GM19193 (cell line): Measurements from ENCODE around the gene HAVCR1.

ENCODE experiments used
- POLR2A ChIP-seq: IDR thresholded peaks from 4 replicates; pipeline ENCODE4 v1.6.1; 2011; ENCODE audit not compliant: insufficient read depth, insufficient read length; ENCODE audit errors: extremely low read depth

HAVCR1 gene

DNA sequence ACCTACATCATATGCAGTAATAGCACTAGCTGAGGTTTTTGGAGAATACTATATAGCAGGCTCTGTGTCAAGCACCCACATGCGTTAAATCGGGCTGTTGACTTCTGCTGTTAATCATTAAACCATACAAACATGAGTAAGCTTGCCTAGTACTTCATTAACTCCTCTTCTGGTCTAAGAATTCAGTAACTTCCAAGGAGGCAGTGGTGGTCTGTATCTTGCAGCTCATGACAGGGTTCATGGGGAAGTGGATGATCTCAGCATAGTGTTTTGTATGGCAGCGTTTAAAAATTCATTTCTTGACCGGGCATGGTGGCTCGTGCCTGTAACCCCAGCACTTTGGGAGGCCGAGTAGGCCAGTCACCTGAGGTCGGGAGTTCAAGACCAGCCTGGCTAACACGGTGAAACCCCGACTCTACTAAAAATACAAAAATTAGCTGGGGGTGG is at the start of gene HAVCR1:
Gene HAVCR1 (minus strand): TSS at position 24 of the 447 bp plus-strand sequence. CDS start 1,173 bp downstream, outside the sequence.
- TF ChIP-seq POLR2A: no peak

DNA sequence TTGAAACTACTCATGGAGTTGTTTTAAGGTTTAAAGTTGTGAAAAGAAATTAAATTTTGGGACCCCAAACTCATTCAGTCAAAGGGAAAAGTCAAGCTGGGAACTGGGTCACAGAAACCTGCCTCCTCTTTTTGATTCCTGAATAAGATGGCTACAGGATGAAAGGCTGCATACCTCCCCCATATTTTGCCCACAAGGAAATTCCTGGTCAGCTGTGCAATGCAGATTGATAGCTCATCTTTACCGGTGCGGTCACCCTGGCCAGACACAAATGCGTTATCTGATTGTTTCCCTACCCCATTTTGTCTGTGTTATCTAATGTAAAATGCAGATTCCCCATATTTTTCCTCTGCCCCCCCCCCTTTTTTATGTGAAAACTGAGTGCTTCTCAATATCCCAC is 48.6 kb upstream of the HAVCR1 start:
- TF ChIP-seq POLR2A: no peak

DNA sequence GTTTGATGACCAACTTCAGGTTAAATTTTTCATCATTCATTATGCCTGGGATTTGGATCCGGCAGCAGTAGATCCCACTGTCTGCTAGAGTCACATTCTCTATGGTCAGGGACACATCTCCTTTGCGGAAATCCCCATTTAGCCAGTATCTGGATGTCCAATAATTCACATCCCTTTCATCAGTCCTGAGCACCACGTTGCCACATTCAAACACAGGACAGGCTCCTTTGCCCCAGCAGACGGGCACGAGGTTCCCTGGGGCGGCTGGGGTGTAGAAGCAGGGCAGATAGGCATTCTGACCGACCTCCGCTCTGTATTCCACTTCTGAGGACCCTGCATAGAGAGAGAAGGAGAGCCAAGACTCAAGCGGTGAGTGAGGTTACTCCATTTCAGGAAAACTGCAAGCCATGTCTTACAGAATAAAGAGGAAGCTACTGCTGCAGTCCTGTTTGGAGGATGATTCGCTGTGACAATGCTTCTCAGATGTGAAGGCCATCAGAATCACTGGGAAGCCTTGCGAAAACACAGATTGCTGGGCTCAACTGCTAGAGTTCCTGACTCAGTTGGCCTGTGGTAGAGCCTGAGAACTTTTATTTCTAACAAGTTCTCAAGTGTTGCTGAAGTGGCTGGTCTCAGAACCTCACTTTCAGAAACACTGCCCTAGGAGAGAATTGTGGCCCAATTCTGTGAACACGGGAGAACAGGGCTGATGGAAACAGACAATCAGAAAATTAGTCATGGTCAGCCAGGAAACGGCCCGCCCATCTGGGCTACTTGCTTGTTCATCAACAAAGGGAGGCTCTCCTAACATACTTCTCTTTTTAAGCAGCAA is 47.9 kb upstream of the HAVCR1 start:
- no peak for TF ChIP-seq POLR2A

DNA sequence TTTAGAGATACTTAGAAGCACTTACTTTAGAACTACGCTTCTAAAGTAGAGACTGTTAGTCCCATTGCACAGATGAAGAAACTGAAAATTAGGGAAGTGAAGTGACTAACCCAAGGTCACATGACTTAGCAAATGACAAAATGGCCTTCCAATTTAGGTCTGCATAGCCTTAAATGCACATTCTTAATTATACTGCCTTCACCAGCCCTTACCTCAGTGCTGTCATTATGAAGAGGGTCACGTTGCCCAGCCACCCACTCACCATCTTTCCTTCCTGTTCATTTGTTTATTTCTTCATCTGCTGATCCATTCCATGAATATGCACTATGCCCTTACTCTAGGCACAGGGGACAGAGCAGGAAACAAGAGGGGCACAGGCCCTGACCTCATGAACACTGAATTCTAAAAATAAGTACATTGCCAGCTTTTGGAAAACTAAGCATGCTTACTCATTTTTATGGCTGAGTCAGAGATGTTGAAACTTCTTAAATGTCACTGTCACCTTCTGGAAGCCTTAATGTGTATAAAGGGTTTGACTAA is 41.3 kb upstream of the HAVCR1 start:
- TF ChIP-seq POLR2A: no peak

DNA sequence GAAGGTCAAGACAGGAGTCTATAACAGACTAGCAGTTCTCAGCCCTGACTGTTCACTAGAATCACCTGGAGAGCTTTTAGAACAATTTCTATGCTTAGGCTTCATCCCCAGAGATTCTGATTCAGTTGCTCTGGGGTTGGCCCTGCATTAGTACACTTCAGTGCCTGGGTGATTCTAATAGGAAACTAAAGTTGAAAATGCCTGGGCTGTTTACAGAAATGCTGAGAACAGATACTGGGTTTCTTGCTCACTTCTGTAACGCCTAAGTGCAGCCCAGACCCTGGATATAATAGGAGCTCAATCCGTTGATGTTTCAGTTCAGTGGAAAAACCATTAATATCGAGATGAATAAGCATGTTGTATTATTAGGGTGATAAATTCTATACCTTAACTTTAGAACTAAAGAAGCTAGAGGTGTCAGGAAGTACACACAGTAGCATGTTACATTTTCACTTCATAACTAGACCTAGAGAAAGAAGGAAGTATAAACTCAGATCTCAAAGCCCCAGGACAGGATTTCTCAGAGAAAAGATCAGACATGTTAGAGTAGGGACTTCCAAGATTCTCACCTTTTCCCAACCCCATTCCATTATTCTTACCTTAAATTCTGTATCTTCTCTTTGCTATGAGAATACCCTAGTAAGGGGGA is 29.6 kb upstream of the HAVCR1 start:
- TF ChIP-seq POLR2A: no peak

DNA sequence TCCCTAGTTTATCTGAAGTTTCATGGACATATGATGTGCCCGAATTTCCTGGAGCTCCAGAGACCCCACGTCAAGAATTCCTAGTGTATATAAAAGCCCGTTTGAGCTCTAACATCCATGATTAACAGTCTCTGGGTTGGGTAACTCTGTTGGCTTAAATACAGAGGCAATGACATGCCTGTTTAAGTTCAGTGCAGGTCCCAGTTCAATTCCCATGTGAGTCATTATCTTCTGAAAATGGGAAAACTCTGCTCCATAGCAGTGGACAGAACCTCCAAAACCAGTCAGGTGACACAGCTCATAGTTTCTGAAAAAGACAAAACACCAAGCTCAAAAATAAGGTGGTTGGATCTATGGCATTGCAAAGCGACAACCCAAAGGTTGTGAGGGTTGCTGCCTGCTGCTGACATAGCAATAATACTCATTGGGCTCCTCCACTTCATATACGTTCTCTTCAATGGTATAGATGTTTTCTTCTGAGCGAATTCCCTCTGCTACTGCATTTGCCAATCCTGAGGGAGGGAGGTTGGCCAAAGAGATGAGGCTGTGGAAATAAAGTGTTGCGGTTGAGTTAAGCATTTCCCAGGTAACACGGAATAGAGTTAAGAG is 27.9 kb upstream of the HAVCR1 start:
- TF ChIP-seq POLR2A: no peak

DNA sequence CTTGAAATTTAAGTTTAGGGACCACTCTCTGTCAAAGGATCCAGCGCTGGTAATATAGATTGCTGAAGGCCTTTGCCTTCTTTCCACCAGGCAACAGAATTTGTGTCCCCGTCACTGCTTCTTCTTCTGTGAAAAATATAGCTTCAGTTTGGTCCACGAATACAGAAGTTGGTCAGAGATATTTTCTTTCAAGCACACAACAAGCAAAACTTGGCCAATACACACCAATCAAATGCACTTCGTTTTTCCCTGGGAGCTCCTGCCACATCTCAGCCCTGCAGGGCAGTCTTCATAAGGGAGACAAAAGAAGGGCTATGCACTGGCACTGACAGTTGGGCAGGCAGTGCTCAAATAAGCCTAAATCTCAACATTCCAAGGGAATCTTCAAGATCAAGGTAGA is 27.0 kb upstream of the HAVCR1 start:
- TF ChIP-seq POLR2A: no peak

DNA sequence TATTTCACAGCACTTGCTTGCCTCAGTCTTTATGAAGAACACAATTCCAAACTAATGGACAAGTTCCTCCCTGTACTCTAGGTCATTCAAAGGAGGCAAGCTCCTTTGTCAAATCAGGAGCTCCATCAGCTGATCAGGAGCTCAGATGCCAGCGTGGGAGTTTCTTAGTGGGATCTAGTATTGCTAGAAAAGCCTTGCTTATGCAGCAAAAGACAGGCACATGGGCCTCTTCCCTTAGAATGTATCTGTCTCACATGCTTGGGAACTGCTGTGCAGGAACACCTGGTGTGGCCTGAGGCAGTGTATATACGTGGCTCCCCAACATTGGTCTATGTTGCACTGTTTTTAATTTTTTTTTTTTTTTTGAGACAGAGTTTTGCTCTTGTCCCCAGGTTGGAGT is 21.4 kb upstream of the HAVCR1 start:
- no peak for TF ChIP-seq POLR2A

DNA sequence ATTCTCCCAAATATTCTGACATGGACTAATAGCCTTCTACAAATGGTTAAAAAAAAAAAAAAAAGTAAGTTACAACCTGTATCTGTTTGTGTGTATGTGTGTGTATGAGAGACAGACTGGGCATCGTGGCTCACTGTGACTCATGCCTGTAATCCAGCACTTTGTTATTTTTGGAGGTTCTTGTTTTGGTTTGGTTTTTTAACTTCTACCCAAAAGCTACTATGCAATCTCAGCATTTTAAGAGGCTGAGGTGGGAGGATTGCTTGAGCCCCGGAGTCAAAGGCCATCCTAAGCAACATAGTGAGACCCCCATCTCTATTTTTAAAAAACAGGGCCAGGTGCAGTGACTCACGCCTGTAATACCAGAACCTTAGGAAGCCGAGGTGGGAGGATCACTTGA is 17.6 kb upstream of the HAVCR1 start:
- TF ChIP-seq POLR2A: no peak

DNA sequence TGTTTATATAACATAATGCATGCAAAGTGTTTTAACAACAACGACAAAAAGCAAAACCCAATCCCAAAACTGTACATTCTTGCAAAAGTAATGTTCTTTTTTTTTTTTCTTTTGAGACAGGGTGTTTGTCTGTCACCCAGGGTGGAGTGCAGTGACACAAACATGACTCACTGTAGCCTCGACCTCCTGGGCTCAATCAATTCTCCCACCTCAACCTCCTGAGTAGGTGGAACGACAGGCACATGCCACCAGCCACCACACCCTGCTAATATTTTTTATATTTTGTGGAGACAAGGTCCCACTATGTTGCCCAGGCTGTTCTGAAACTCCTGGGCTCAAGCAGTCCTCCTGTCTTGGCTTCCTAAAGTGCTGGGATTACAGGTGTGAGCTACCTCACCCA is 13.6 kb upstream of the HAVCR1 start:
- TF ChIP-seq POLR2A: no peak

DNA sequence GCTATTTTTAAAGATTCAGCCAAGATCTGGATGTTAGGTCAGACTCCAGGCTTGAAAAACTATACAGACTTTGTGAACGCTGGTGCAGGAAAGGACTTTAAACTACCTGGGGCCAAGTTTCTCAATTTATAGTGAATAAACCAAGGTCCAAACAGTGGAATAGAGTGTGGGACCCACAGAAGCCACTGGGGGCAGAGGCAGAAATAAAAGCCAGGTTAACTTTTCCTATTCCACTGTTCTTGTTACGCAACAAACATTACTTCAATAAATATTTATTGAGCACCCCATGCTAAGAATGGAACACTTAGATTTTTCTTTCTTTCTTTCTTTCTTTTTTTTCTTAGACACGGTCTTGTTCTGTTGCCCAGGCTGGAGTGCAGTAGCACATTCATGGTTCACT is 11.0 kb upstream of the HAVCR1 start:
- no peak for TF ChIP-seq POLR2A

DNA sequence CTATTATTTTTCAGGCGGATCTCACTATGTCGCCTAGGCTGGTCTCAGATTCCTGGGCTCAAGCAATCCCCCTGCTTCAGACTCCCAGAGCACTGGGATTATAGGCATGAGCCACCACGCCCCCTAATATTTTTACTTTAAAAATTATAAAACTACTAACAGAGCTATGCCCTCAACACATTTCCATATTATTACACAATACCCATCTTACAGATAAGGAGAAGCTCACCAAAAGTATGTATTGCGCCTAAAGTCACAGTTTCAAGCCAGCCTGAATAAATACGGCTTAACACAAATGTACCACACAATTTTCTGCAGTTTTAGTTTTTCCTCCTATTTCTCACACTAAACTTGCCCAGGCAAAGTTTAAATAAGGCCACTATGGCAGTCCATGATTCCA is 9.9 kb upstream of the HAVCR1 start:
- TF ChIP-seq POLR2A: no peak

DNA sequence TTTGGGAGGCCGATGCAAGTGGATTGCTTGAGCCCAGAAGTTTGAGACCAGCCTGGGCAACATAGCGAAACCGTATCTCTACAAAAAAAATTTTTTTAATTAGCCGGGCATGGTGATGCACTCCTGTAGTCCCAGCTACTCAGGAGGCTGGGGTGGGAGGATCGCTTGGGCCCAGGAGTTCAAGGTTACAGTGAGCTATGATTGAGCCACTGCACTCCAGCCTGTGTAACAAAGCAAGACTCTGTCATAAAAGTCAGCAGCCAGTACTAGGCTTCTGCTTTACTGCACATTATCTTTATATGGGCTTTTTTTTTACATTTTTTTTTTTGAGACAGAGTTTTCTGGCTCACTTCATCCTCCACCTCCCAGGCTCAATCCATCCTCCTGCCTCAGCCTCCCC is 9.4 kb upstream of the HAVCR1 start:
- no peak for TF ChIP-seq POLR2A

DNA sequence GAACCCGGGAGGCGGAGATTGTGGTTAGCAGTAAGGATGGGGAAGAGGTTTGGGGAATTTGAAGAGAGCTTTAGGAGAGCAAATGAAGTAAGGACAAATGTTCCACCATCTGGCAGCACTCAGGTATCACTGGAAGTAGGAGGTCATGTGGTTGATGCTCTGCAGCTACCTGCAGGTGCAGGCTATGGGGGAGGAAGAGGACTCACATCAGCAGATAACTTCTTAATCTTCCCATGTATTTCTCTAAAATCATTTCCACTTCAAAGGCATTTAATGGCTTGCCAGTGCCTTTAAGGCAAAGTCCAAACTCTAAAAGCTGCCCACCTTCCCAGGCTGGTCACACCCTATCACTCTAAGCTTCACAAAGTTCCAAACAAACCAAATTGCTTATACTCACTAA is 8.1 kb upstream of the HAVCR1 start:
- TF ChIP-seq POLR2A: no peak

DNA sequence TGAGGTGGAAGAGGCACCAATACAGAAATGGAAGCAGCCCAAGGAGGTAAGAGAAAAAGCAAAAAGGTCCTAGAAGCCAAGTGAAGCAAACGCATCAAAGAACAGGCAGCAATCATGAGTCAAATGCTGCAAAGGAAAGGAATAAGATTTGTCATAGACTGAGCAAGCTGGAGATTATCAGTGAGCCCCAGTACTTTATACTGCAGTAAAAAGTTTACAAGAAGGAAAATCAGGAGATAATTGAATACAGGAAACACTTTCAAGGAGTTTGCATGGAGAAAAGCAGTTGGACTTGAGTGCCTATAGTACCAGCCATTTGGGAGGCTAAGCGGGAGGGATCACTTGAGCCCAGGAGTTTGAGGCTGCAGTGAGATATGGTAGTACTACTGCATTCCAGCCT is 7.2 kb upstream of the HAVCR1 start:
- TF ChIP-seq POLR2A: no peak
